GM19328 (cell line): Measurements from ENCODE around the gene WDR18.
"Not testable (repeated sequence)": the region's sequence is repeated elsewhere in the genome, so short reads cannot be mapped to it uniquely, and the experiment has no call there.

Source experiments
- ATAC-seq: cut with Tn5 transposase; IDR thresholded peaks from one replicate; pipeline ENCODE4 v1.9.1; 2021; ENCODE audit warnings: mild to moderate bottlenecking, moderate library complexity; ENCODE audit not compliant: unreplicated experiment

WDR18 gene

DNA sequence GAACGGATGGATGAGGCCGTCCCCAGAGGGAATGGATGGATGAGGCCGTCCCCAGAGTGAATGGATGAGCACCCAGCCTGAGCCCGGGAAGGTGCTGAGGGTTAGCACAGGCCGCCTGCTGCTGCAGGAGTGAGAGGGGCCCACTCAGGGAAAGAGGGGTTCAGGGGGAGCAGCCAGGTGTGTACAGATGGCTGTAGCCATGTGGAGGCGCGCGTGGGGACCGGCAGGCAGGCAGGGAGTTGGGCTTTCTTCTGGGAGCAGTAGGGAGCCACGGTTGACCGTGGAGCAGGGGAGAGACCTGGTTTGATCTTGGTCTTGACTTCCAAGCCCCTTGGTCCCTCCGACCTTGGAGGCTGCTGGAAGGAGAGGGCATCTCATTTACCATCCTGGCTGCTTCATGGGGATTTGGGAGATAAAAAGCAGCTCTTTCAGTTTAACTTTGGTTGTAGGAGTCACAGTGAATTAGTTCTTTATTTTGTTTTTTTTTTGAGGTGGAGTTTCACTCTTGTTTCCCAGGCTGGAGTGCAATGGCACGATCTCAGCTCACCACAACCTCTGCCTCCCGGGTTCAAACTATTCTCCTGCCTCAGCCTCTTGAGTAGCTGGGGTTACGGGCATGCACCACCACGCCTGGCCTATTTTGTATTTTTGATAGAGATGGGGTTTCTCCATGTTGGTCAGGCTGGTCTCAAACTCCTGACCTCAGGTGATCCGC lies 33.6 kb upstream of the WDR18 start:
- no peak for ATAC-seq

DNA sequence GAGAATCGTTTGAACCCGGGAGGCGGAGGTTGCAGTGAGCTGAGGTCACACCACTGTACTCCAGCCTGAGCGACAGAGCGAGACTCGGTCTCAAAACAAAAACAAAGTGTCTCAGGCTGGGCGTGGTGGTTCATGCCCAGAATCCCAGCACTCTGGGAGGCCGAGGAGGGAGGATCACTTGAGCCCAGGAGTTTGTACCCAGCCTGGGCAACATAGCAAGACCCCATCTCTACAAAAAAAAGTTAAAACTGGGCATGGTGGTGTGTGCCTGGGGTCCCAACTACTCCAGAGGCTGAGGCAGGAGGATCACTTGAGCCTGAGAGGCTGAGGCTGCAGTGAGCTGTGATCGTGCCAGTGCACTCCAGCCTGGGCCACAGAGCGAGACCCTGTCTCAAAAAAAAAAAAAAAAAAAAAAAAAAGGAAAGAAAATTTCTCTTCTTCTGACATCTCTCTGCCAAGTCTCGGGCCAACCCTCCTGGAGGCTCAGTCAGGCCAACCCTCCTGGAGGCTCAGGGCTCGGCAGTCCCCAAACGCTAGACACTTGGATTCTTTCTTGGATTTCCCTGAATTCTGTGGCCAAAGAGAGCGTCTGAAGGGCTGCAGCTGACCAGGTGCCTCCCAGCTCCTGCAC lies 32.0 kb upstream of the WDR18 start:
- ATAC-seq: no peak

DNA sequence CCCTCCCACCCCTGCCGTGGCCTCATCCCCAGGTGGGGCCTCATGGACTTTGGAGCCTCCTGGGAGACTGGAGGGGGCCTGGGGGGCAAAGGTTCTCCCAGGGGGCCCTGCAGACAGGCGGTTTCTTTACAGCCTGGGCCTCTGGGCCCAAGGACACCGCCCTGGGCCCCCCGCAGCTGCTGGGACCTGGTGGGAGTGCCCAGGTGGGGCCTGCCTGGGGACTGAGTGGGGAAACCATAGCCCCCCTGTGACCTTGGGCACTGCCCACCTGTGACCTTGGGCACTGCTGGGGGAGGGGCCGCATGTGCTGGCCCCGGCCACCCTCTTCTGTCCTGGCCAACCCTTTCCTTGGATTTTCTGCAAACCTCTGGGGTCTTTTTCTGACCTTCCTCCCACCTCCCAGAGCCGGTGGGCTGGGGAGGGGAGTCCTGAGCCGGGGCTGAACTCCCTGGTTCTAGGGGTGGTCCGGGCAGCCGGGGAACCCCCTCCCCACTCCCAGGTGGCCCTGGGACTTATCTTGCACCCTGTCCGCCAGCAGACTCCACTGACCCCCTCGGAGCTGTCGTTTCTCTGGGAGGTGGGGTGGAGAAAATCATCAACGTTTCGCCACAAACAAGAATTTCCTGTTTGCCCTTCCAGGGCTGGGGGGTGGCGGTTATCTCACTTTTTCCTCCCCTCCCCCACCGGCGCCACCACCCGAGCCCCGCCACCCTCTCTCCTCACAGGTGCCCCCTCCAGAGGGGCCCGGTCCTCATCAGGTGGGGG lies 31.3 kb upstream of the WDR18 start:
- no peak for ATAC-seq

GRCh38 chr19:953445-954271 lies 30.5 kb upstream of the WDR18 start:
- no peak for ATAC-seq

DNA sequence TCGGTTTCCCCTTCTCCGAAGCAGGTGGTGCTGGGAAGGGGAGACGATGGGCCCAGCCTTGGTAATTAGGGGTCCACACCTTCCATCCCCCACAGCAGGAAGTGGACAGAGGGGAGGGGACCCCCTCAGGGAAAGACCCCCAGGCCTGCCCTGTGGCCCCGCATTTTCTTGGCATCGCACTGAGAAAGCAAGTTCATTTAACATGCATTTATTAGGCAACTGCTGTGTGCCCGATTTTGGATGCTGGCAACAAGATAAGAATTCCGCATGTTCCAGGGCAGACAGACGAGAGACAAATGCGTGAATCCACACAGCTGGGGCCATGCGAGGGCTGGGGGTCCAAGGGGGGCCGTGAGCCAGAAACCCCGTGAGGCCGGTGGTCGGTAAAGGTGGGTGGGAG lies 29.9 kb upstream of the WDR18 start:
- no peak for ATAC-seq

DNA sequence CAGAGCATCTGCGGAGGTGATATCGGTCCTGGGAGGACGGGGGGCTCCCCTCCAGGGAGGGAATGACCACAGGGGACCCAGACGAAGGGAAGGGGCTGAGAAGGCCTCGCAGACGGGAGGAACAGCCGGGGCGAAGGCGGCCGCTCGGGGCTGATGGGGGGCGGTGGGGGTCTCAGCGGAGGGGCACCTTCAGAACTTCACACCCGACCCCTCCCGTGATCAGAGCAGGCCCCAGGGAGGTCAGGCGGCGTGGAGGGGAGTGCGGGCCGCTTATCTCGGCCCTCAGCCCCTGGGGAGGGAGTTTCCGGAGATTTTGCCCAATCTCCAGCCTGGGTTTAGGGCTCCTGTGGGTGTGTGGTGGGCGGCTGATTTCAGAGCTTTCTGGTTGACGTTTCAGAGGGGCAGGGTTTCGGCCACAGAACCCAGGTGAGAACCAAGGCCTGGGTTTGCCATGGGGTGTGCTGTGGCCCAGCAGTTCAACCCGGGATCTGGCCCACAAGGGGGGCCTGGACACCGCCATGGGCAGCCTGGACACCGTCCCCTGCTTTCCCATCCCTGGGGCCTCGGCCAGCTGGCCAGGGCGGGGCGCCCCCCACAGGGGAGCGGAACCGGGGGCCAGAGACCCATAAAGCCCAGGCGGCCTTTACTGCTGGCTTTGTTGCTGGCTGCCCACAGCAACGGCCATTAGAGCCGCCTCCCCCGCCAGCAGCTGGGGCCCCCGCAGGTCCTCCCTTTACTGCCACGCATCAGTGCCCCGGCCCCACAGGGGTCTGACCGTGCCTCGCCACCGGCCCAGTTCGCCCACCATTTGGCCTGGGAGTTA lies 29.3 kb upstream of the WDR18 start:
- no peak for ATAC-seq

GRCh38 chr19:955803-956765 lies 28.1 kb upstream of the WDR18 start:
- no peak for ATAC-seq

DNA sequence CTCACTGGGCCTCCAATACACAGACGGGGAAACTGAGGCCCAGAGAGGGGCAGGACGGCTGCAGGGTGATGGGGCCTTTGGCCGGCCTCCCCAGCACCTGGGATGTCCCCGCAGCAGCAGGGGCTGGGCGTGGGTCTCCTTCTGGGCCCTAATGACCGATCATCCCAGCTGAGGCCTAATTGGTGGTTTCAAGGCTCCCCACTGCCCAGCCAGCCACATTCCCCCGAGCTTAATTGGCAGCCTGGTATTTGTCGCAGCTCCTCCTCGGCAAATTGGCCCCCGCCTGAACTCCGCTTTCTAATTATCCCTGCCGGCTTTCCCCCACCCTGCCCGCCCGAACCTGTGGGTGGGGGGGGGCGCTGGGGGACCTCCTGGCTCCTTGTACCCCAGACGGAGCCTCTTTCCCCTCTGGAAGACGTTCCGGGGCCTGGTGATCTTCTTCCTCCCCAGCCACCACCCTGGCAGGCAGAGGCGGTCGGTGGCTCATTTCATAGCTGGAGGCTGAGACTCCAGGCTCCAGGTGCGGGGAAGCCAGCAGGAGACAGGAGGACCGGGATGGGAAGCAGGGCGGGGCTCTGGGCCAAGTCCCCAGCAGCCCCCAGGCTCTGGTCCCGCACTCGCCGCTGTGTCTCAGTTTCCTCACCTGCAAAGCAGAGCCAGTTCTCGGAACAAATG lies 27.2 kb upstream of the WDR18 start:
- no peak for ATAC-seq

GRCh38 chr19:957578-957977 lies 26.6 kb upstream of the WDR18 start:
- not testable (repeated sequence) for ATAC-seq

DNA sequence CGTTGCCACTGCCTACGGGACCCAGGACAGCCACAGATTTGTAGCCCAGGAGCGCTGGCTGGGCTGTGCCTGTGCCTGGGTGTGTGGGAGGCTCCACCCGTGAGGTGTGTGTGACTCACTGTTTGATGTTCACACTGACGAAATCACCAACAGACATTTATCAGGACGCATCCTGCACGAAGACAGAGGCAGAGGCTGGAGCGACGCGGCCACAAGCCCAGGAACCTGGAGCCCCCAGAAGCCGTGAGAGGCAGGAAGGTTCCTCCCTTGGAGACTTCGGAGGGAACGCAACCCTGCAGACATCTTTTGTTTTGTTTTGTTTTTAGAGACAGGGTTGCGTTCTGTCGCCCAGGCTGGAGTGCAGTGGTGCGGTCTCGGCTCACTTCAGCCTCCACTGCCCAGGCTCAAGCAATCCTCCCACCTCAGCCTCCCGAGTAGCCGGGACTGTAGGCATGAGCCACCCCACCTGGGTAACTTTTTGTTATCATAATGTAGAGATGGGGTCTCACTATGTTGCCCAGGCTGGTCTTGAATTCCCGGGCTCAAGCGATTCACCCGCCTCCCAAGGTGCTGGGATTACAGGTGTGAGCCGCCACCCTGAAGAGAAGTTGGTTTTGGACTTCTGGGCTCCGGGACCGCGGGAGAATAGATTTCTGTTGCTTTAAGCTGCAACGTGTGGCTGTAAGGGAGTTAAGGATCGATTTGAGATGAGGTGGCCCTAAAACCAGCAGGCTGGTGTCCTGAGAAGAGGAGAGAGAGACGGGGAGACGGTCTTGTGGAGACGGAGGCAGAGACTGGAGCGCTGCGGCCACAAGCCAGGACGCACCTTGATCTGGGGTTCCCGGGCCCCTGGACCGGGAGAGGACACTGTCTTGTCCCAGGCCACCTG lies 24.9 kb upstream of the WDR18 start:
- no peak for ATAC-seq

DNA sequence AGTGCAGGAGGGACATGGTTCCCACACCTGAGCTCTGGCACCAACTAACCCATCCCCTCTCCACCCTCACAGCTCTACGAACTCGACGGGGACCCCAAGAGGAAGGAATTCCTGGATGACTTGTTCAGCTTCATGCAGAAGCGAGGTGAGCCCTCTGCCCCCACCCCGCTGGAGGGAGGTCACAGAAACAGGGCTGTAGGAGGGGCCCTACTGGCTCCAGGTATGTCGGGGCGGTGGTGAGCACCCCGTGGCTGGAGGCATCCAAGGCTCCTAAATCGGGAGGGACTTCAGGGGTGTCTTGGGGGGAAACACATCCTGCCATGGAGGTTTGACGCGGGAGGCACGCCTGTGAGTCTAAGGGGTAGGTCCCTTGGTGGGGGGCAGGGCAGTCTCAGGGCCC lies 24.1 kb upstream of the WDR18 start:
- ATAC-seq: no peak

GRCh38 chr19:960601-960938 lies 23.6 kb upstream of the WDR18 start:
- no peak for ATAC-seq

DNA sequence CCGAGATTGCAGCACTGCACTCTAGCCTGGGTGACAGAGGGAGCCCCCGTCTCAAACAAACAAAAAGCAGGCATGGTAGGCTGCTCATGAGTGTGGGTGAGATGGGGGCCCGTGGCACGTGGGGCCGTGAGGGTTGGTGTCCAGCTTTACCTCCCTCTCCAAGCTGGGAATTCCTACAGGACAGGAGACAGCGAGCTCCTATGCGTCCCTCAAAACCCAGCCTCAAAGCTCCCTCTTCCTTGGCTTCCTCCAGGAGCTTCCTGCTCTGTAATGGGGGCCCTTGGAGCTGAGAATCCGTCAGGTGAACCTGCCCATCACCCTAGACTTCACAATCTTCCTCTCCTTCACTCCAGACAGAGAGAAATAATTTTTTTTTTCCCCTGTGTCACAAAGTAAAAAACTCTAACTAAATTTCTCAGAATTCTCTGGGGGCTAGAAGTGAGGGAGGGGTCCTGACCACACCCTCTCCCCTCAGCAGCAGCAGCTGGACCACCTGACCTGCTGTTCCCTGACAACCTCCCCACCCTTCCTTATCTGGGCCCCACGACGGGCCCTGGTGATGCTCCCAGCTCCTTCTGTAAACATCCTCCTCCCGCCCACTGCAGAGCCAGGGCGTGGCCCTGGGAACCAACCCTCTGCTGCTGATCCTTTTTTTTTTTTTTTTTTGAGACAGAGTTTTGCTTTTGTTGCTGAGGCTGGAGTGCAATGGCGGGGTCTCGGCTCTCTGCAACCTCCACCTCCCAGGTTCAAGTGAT lies 22.1 kb upstream of the WDR18 start:
- ATAC-seq: no peak

DNA sequence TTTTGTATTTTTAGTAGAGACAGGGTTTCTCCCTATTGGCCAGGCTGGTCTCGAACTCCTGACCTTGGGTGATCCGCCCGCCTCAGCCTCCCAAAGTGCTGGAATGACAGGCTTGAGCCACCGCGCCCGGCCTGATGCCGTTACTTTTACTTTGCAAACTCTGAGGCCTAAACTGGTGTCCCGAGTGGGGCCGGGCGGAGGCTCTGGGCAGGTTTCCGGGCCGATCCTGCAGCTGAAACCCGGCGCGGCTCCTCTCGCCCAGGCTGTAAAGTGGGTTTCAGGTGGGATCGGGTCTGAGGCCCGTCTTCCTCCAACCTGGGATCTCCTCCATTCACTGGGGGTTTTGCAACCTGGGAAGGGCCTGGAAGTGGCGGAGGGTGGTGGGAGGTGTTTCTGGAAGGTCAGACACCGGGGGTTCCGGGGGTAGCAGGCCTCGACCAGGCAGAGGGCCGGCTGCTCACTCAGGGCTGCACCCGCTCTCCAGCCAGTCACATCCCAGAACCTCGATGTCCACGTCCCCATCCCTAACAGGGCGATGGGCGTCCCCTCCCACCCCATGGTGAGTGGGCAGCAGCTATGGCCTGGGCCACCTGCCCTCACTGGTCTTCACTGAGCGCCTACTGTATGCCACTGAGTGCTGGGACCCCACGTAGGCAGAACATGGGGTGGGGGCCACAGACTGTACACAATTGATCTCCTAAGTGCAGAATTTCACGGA lies 21.3 kb upstream of the WDR18 start:
- ATAC-seq: no peak

DNA sequence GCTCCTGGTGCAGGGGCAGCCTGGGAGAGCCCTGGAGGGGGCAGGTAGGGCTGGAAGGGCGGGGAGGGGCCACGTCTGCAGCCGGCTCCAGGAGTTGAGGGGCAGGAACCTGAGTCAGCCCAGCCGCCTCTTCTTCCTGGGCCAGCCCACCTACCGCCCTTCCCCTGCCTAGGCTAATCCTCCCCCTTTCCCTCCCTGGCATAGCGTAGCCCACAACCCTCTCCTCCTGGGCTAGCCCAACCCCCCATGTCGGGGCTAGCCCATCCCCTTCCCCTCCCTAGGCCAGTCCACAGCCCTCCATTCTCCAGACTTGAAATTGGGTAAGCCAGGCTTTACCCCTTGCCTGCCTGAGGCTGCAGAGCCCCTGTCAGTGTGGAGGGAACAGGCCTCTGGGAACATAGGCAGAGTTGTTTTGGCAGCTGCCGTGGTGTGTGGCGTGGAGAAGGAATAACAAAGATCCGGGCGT lies 20.6 kb upstream of the WDR18 start:
- no peak for ATAC-seq

DNA sequence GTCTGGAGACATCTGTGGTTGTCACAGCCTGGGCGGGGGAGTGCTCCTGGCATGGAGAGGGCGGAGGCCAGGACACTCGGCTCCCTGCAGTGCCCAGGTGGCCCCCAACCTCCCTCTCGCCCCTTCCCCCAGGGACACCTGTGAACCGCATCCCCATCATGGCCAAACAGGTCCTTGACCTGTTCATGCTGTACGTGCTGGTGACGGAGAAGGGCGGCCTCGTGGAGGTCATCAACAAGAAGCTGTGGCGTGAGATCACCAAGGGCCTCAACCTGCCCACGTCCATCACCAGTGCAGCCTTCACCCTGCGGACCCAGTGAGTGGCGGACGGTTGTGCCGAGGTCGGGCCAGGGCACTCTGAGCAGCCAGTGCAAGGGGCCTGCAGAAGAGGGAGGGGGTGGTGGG lies 20.0 kb upstream of the WDR18 start:
- no peak for ATAC-seq
